ENCODE data around the gene HCST. TPM values are rescaled to one million over a fixed set of nuclear protein-coding genes. Genes with fewer than 3 reads are reported as not detected.

HCST gene
- total RNA-seq, 2 donors from 2014 or later, result 1.3 to 1.5 TPM

- no peaks in the 10 kb centered on the region for H3K4me1 Mint-ChIP-seq
- no peaks in the 10 kb centered on the region for H3K9me3 Mint-ChIP-seq
- H3K27ac ChIP-seq (ENCODE audit: low read depth, low read length), result no peak overlapping the region
- H3K4me1 ChIP-seq (ENCODE audit: control insufficient read depth, insufficient read depth, low read length), result no peaks in the 10 kb centered on the region
- no peak for TF ChIP-seq CTCF (conservative IDR thresholded peaks at IDR 0.05)
- no peaks in the 10 kb centered on the region for H3K36me3 Mint-ChIP-seq (ENCODE audit: low read depth)
- no peak overlapping the region for H3K27ac Mint-ChIP-seq
- WGBS, 2 experiments (ENCODE audit: insufficient coverage in 1 of 2, insufficient read length in 1 of 2), result 92 to 93% methylated on average over 9 to 11 of the region's 11 CpGs
- peaks cover 2% of the 10 kb centered on the region for H3K27me3 Mint-ChIP-seq (ENCODE audit: insufficient read depth)
- no peaks in the 10 kb centered on the region for H3K27me3 ChIP-seq (ENCODE audit: control insufficient read depth, insufficient read depth, low read length, poor library complexity, severe bottlenecking)
- H3K36me3 ChIP-seq (ENCODE audit: control insufficient read depth, insufficient read depth, low read length), result no peaks in the 10 kb centered on the region
- no peak overlapping the region for H3K4me3 ChIP-seq (ENCODE audit: low read length)
- no peaks in the 10 kb centered on the region for H3K9me3 ChIP-seq (ENCODE audit: control insufficient read depth, low read length)
- no peak for DNase-seq
- no peak overlapping the region for H3K4me3 Mint-ChIP-seq
- no peak overlapping the region for H3K9ac ChIP-seq (ENCODE audit: extremely low read depth, low read length, poor library complexity, severe bottlenecking)
These were observed 17.0 kb downstream of the HCST start for GRCh38 chr19:35919306-35919705.

- no peaks in the 10 kb centered on the region for H3K27me3 Mint-ChIP-seq (ENCODE audit: insufficient read depth)
- no peaks in the 10 kb centered on the region for H3K36me3 ChIP-seq (ENCODE audit: control insufficient read depth, insufficient read depth, low read length)
- H3K36me3 Mint-ChIP-seq (ENCODE audit: low read depth), result no peaks in the 10 kb centered on the region
- no peaks in the 10 kb centered on the region for H3K9me3 ChIP-seq (ENCODE audit: control insufficient read depth, low read length)
- no peaks in the 10 kb centered on the region for H3K27me3 ChIP-seq (ENCODE audit: control insufficient read depth, insufficient read depth, low read length, poor library complexity, severe bottlenecking)
- H3K4me3 ChIP-seq (ENCODE audit: low read length), result no peak overlapping the region
- no peak for DNase-seq
- H3K4me1 Mint-ChIP-seq, result peaks cover 2% of the 10 kb centered on the region
- H3K4me1 ChIP-seq (ENCODE audit: control insufficient read depth, insufficient read depth, low read length), result no peaks in the 10 kb centered on the region
- no peak overlapping the region for H3K9ac ChIP-seq (ENCODE audit: extremely low read depth, low read length, poor library complexity, severe bottlenecking)
- no peak overlapping the region for H3K27ac ChIP-seq (ENCODE audit: low read depth, low read length)
- no peak for TF ChIP-seq CTCF (conservative IDR thresholded peaks at IDR 0.05)
- no peak overlapping the region for H3K27ac Mint-ChIP-seq
- 86 to 91% methylated on average over 5 to 6 of the region's 6 CpGs for WGBS, 2 experiments (ENCODE audit: insufficient coverage in 1 of 2, insufficient read length in 1 of 2)
- H3K4me3 Mint-ChIP-seq, result no peak overlapping the region
- peaks cover 6% of the 10 kb centered on the region for H3K9me3 Mint-ChIP-seq
These were observed 18.7 kb downstream of the HCST start for GRCh38 chr19:35921012-35921411.

GRCh38 chr19:35925501-35925900 lies 23.2 kb downstream of the HCST start:
- Histone ChIP-seq H3K4me3 (ENCODE audit: low read length) (no peak overlapping the region), H3K27me3 (ENCODE audit: control insufficient read depth, insufficient read depth, low read length, poor library complexity, severe bottlenecking) (no peaks in the 10 kb centered on the region), H3K27ac (ENCODE audit: low read depth, low read length) (no peak overlapping the region), H3K36me3 (ENCODE audit: control insufficient read depth, insufficient read depth, low read length) (no peaks in the 10 kb centered on the region), H3K9me3 (ENCODE audit: control insufficient read depth, low read length) (no peaks in the 10 kb centered on the region), H3K4me1 (ENCODE audit: control insufficient read depth, insufficient read depth, low read length) (no peaks in the 10 kb centered on the region), H3K9ac (ENCODE audit: extremely low read depth, low read length, poor library complexity, severe bottlenecking) (no peak overlapping the region)
- Mint-ChIP-seq H3K27ac (no peak overlapping the region), H3K27me3 (ENCODE audit: insufficient read depth) (no peaks in the 10 kb centered on the region), H3K36me3 (ENCODE audit: low read depth) (no peaks in the 10 kb centered on the region), H3K9me3 (peaks cover 7% of the 10 kb centered on the region), H3K4me3 (no peak overlapping the region), H3K4me1 (peaks cover 5% of the 10 kb centered on the region)
- 88 to 95% methylated on average over 3 of the region's 3 CpGs for WGBS, 2 experiments (ENCODE audit: insufficient coverage in 1 of 2, insufficient read length in 1 of 2)
- TF ChIP-seq CTCF (conservative IDR thresholded peaks at IDR 0.05), result no peak
- no peak for DNase-seq
